ENCODE data around the gene RELA. TPM values are rescaled to one million over a fixed set of nuclear protein-coding genes. Genes with fewer than 3 reads are reported as not detected.
"Not testable (repeated sequence)": the region's sequence is repeated elsewhere in the genome, so short reads cannot be mapped to it uniquely, and the experiment has no call there.

Gene RELA
- total and polyA plus RNA-seq, 2 of the 4 experiments (the other 2 are of a cell fraction) = 8.6 to 53.0 TPM

DNA sequence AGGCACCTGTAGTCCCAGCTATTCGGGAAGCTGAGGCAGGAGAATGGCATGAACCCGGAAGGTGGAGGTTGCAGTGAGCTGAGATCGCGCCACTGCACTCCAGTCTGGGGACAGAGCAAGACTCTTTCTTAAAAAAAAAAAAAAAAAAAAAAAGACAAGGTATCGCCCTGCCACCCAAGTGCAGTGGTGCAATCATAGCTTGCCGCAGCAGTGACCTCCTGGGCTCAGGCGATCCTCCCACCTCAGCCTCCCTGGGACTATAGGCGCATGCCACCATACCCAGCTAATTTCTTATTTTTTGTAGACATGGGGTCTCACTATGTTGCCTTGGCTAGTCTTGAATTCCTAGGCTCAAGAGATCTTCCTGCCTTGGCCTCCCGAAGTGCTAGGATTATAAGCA lies 1.8 kb downstream of the RELA start:
- H2AK9ac ChIP-seq (replicated peaks; ENCODE audit: low read depth, low read length, poor library complexity) = peak overlapping the region; percentile 42
- H3K14ac ChIP-seq (replicated peaks; ENCODE audit: low read depth, low read length); H2BK5ac ChIP-seq (ENCODE audit: low read depth, low read length, poor library complexity, severe bottlenecking); H3K4me1 ChIP-seq (ENCODE audit: control insufficient read depth, insufficient read depth, low read length); ATAC-seq (ENCODE audit: low read depth); H4K91ac ChIP-seq (ENCODE audit: insufficient read depth, low read depth, low read length); CTCF ChIA-PET; in situ Hi-C loops (cut with MboI; ENCODE audit: low sequenced_read_pairs); POLR2A ChIA-PET (ENCODE audit: unreplicated experiment); dilution Hi-C loops (cut with HindIII; ENCODE audit: low sequenced_read_pairs, unreplicated experiment); H3K9me1 ChIP-seq (ENCODE audit: insufficient read depth, low read length); H3K23ac ChIP-seq (ENCODE audit: low read depth, low read length); H3K27ac ChIP-seq (ENCODE audit: insufficient read depth, low read length); intact Hi-C loops (cut with micrococcal nuclease); H2BK20ac ChIP-seq (ENCODE audit: low read depth, low read length); H3K56ac ChIP-seq (ENCODE audit: extremely low read depth, insufficient read depth, low read length); H3K9ac ChIP-seq (ENCODE audit: low read depth, low read length); H2BK120ac ChIP-seq (ENCODE audit: low read depth, low read length); H3K4ac ChIP-seq (ENCODE audit: low read depth, low read length); H3K27me3 ChIP-seq (ENCODE audit: control insufficient read depth, insufficient read depth, low read length); H4K5ac ChIP-seq (ENCODE audit: low read depth, low read length); H3K18ac ChIP-seq (ENCODE audit: low read depth, low read length); H2AFZ ChIP-seq (replicated peaks; ENCODE audit: low read length, poor library complexity); H2BK15ac ChIP-seq (ENCODE audit: low read depth, low read length); DNase-seq; H3K9me3 ChIP-seq (ENCODE audit: control insufficient read depth, insufficient read depth, low read length); H3K4me2 ChIP-seq (ENCODE audit: low read depth, low read length); BruUV-seq (replicated peaks); H4K8ac ChIP-seq (ENCODE audit: low read depth in 2 of 2, low read length in 2 of 2); H2AK5ac ChIP-seq (ENCODE audit: low read depth, low read length); H3K4me3 ChIP-seq (ENCODE audit: insufficient read depth, low read depth, low read length): not testable (repeated sequence)
- WGBS, 2 experiments (ENCODE audit: extremely low coverage in 2 of 2, insufficient read length in 1 of 2) = 87% methylated on average over 6 of the region's 9 CpGs; no CpG with 5 or more reads in 1 of the 2 experiments
- peaks cover 50% of the 10 kb centered on the region for H3K36me3 ChIP-seq (ENCODE audit: control insufficient read depth, insufficient read depth, low read length)
- H3K79me1 ChIP-seq (ENCODE audit: low read depth in 1 of 2, low read length in 2 of 2) = peaks cover 26 to 59% of the 10 kb centered on the region in 2 experiments; a peak in 3 of 4 replicates
- peaks cover 13% of the 10 kb centered on the region; the same call in 1 of the 2 replicates for H4K20me1 ChIP-seq (ENCODE audit: insufficient read depth, low read length)
